Smooth muscle cell of the pulmonary artery (primary cell): ENCODE measurements around the gene HTRA3. TPM values are rescaled to one million over a fixed set of nuclear protein-coding genes. Genes with fewer than 3 reads are reported as not detected.

Experiments used
- total RNA-seq: library from RNA; depleted of rRNA; stranded (reverse); fragments of >200 nt; gene quantifications from 2 replicates; pipeline ENCODE4 v1.2.3, GENCODE V29; 2014

Gene HTRA3
- 5.1 and 5.4 TPM in 2 replicates for total RNA-seq

DNA sequence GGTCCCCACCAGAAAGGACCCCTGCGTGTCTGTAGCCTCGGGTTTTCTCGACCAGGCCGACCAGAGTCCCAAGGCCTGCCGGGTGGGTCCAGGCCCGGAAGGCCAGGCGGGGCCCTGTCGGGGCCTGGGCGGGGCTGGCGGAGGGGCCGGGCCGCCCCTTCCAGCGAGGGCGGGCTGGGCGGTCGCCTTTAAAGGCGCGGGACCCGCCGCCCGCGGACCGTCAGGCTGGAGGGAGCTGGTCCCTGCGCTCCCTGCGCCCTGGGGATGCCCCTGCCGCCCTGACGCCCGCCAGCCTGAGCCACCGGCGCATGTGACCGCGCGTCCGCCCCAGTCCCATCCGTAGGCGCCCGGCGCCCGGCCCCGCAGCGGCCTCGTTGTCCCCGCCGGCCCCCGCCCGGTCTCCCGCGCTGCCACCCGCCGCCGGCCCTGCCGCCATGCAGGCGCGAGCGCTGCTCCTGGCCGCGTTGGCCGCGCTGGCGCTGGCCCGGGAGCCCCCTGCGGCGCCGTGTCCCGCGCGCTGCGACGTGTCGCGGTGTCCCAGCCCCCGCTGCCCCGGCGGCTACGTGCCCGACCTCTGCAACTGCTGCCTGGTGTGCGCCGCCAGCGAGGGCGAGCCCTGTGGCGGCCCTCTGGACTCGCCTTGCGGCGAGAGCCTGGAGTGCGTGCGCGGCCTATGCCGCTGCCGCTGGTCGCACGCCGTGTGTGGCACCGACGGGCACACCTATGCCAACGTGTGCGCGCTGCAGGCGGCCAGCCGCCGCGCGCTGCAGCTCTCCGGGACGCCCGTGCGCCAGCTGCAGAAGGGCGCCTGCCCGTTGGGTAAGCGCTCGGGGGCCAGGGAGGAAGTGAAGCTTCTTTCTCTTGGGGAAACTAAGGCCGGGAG, at the start of gene HTRA3:
Gene HTRA3, plus strand, starts transcription at position 220 of the 883 bp plus-strand sequence. Its CDS starts 215 bp downstream, at position 435.

Other genes with a start within 250 kb of the HTRA3 start
- gene ABLIM2, start 110.9 kb upstream of the HTRA3 start, total RNA-seq = 0.98 and 2.7 TPM in 2 replicates
- 5.4 and 24.9 TPM in 2 replicates for gene SH3TC1, start 70.5 kb upstream of the HTRA3 start, total RNA-seq
- gene ACOX3, start 171.0 kb downstream of the HTRA3 start, total RNA-seq = 22.1 and 32.9 TPM in 2 replicates
- gene TRMT44, start 171.0 kb downstream of the HTRA3 start, total RNA-seq = 11.4 and 15.0 TPM in 2 replicates